Measurements from ENCODE around the gene NR1H2.

The NR1H2 gene

DNA sequence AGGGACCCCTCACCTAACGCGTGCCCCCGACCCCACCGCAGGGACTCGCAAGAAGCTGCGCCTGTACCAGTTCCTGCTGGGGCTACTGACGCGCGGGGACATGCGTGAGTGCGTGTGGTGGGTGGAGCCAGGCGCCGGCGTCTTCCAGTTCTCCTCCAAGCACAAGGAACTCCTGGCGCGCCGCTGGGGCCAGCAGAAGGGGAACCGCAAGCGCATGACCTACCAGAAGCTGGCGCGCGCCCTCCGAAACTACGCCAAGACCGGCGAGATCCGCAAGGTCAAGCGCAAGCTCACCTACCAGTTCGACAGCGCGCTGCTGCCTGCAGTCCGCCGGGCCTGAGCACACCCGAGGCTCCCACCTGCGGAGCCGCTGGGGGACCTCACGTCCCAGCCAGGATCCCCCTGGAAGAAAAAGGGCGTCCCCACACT lies 51.8 kb downstream of the NR1H2 start:
- DNase-seq, result peak; percentile 17

DNA sequence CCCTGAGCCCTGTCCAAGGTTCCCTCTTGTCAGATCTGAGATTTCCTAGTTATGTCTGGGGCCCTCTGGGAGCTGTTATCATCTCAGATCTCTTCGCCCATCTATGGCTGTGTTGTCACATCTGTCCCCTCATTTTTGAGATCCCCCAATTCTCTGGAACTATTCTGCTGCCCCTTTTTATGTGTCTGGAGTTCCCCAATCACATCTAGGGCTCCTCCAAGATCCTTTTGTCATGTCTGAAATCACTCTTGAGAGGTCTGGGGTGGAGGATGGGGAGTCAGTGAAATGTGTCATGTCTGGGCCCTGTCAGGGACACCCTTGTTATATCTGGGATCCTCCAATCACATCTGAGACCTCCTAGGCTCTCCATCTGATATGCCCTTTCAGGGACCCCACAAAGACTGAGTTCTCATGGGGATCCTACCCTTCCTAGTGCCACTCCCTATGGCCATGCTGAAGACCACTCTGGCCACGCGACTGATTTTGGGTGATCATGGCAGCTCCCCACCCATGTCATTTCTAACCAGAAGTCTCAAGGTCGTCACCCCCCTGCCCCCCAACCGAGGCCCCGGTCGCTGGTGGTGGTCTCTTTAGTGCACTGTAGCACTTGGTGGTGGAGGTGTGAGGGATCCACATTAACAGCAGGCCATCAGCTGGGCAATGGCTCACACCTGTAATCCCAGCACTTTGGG lies 52.7 kb downstream of the NR1H2 start:
- DNase-seq, result no peak

DNA sequence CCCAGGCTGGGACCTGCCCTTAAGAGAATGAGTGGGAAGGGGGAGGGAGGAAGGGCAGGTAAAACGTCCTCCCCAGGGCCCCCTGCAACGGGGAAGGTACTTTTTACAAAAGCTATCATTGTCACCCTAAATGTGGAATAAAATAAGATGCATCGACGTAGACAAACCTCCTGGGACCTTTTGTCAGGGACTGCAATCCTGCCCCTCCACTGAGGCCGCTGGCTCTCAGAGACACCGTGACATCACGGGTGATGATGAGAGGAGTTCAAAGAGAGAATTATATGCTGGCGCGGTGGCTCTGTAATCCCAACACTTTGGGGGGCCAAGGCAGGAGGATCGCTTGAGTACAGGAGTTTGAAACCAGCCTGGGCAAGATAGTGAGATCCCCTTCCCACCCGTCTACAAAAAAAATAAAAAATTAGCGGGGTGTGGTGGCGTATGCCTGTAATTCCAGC lies 54.7 kb downstream of the NR1H2 start:
- no peak for DNase-seq

DNA sequence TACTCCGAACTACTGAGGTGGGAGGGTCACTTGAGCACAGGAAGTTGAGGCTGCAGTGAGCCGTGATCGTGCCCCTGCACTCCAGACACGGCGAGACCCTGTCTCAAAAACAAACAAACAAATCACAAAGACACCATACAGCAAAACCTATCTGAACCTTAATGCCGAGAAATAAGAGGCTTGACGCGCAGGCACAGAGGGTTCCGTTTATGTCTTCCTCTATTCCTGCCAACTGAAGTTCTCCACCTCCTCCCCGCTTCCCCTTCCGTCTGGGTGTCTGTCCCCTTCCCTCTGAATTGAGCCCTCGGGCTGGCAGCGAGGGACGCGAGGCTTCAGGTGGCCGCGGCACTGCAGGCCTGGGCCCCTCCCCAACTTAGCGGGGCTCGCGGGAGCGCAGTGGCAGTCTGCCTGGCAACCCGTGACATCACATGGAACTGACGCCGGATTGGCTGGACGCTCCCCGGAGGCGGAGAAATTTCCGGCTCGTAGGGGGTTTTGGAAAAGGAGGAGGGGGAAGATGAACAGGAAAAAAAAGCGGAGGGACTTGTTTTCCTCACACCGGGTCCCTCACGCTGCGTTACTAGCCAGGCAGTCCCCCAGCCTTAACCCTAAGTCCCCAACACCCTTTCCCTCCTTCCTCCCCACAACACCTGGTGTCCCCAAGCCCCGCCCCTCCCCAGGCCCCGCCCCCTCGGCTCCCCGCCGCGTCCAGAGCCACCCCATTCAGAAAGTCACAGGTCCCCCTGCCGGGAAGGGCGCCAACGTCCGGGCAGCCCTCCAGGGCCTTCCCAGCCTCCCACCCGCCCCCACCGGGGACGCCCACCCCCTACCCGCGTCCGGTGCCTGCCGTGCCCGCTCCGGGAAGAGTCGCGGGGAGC lies 55.3 kb downstream of the NR1H2 start:
- peak; percentile 54 for DNase-seq

DNA sequence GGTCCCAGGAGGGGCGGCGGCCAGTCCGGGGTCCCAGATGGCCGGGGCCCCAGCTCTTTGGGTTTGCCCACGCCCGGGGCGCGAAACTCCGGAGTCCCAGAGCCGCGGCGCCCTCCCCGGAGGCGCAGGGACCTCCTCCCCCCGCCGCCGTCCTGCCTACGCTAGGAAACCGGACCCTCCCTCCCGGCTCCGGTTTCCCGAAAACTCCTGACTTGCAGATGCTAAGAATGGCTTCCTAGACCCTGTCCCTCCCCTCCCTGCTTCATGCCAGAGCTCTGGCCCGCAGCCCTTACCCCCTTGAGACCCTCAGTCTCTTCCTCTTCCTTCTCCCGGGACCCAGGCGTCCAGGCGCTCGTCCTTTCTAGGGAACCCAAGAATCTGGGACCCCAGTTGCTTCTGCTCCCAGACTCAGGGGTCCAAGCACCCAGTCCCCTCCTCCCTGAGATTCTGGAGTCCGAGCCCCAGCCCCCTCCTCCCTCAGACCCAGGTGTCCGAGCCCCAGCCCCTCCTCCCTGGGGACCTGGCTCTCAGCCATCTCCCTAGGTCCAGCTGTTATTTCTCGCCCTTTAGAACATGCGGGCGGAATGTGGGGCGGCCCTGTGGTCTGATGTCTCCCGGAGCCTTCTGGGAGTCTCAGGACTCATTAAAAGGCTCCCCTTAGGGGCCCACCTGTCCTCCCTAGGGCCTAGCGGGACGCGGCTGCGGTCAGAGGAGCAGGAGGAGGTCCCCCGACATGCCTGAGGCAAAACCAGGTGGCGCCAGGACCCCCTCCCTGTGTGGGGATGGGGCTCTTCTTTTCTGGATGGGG lies 56.2 kb downstream of the NR1H2 start, which contains the start of gene MYBPC2:
Gene MYBPC2 (plus strand): TSS at position 672 of the 808 bp plus-strand sequence. CDS start 62 bp downstream, at position 734.
- DNase-seq, result no peak
